A549 (cell line): ENCODE data around the gene CSMD2.

Experiments
- CEBPB ChIP-seq, 2 experiments: fragments of >200 bp in 1 of 2; sonication (Bioruptor Twin) in 1 of 2; formaldehyde crosslinking in 1 of 2; IDR thresholded peaks; 2 replicates each; pipeline ENCODE4 v1.6.1; 2012 to 2016
- EP300 ChIP-seq, 2 experiments: fragments of >200 bp; sonication (Bioruptor Twin); formaldehyde crosslinking; IDR thresholded peaks; 2 replicates in 1 of 2; 3 replicates in 1 of 2; pipeline ENCODE4 v1.6.1; 2016 to 2017
- ESRRA ChIP-seq: fragments of 150-350 bp; IDR thresholded peaks from 2 replicates; pipeline ENCODE4 v1.6.1; 2014; ENCODE audit warnings: mild to moderate bottlenecking, low read length, borderline replicate concordance
- JUN ChIP-seq, 2 experiments: fragments of >200 bp; sonication (Bioruptor Twin); formaldehyde crosslinking; IDR thresholded peaks; 2 replicates in 1 of 2; 3 replicates in 1 of 2; pipeline ENCODE4 v1.6.1; 2016 to 2017
- MAFK ChIP-seq: fragments of 450-650 bp; IDR thresholded peaks from 2 replicates; pipeline ENCODE4 v1.6.1; 2014; ENCODE audit not compliant: partially characterized antibody
- POLR2A ChIP-seq: IDR thresholded peaks from 2 replicates; pipeline ENCODE4 v1.6.1; 2012; ENCODE audit warnings: mild to moderate bottlenecking, low read length
- RAD21 ChIP-seq, 2 experiments: fragments of >200 bp in 1 of 2; sonication (Bioruptor Twin) in 1 of 2; formaldehyde crosslinking in 1 of 2; IDR thresholded peaks in 1 of 2; conservative IDR thresholded peaks in 1 of 2; 2 replicates in 1 of 2; 3 replicates in 1 of 2; pipeline ENCODE4 v1.6.1; 2012 to 2018; ENCODE audit warnings: inconsistent platforms in 1 of 2
- ZFP36 ChIP-seq: fragments of 450-650 bp; IDR thresholded peaks from 2 replicates; pipeline ENCODE4 v1.6.1; 2014; ENCODE audit warnings: borderline replicate concordance; ENCODE audit not compliant: partially characterized antibody
- TF ChIP-seq, protein P1 (sequence below): fragments of 250-450 bp; sonication (Bioruptor Pico); IDR thresholded peaks from 2 replicates; pipeline ENCODE4 v1.5.0; 2021; ENCODE audit warnings: mild to moderate bottlenecking, moderate library complexity, borderline replicate concordance
- TF ChIP-seq, protein P2 (sequence below): fragments of 450-650 bp; IDR thresholded peaks from 2 replicates; pipeline ENCODE4 v1.6.1; 2014; ENCODE audit warnings: antibody characterized with exemption
- TF ChIP-seq, protein P3 (sequence below): IDR thresholded peaks from 2 replicates; pipeline ENCODE4 v1.6.1; 2012
- TF ChIP-seq, protein P4 (sequence below): fragments of >200 bp; sonication (Bioruptor Twin); formaldehyde crosslinking; IDR thresholded peaks from 3 replicates; pipeline ENCODE4 v1.5.1; 2016
- TF ChIP-seq, protein P5 (sequence below): fragments of >200 bp; sonication (Bioruptor Twin); formaldehyde crosslinking; IDR thresholded peaks from 2 replicates; pipeline ENCODE4 v1.6.1; 2016
- TF ChIP-seq, protein P6 (sequence below): fragments of 200-600 bp; sonication (generic); IDR thresholded peaks from 2 replicates; pipeline ENCODE4 v1.6.1; 2016; ENCODE audit warnings: antibody characterized with exemption, mild to moderate bottlenecking, moderate library complexity

DNA sequence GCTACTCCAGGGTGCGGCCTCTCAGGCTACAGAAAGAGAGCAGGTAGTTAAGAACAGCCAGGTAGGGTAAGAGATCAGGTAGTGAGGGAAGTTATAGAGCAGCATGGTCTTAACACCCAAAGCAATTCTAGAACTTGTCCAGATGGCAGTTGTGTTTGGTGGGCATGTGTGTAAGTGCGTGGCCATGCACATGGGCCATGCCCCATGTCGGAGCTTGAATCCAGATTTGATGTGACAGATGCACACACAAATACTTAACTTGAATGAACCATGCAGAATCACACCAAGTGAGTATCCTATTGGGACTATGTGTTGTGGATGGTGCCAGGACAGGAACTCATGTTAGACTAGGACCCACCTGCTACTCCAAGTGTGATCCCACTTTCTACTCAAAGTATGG is 446.8 kb downstream of the CSMD2 start:
- TF ChIP-seq, protein P1, sequence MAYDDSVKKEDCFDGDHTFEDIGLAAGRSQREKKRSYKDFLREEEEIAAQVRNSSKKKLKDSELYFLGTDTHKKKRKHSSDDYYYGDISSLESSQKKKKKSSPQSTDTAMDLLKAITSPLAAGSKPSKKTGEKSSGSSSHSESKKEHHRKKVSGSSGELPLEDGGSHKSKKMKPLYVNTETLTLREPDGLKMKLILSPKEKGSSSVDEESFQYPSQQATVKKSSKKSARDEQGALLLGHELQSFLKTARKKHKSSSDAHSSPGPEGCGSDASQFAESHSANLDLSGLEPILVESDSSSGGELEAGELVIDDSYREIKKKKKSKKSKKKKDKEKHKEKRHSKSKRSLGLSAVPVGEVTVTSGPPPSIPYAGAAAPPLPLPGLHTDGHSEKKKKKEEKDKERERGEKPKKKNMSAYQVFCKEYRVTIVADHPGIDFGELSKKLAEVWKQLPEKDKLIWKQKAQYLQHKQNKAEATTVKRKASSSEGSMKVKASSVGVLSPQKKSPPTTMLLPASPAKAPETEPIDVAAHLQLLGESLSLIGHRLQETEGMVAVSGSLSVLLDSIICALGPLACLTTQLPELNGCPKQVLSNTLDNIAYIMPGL (CRISPR knock-in tag): no peak
- TF ChIP-seq, protein P2, sequence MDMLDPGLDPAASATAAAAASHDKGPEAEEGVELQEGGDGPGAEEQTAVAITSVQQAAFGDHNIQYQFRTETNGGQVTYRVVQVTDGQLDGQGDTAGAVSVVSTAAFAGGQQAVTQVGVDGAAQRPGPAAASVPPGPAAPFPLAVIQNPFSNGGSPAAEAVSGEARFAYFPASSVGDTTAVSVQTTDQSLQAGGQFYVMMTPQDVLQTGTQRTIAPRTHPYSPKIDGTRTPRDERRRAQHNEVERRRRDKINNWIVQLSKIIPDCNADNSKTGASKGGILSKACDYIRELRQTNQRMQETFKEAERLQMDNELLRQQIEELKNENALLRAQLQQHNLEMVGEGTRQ: no peak
- no peak for TF ChIP-seq MAFK
- TF ChIP-seq ESRRA: no peak
- TF ChIP-seq, protein P3, sequence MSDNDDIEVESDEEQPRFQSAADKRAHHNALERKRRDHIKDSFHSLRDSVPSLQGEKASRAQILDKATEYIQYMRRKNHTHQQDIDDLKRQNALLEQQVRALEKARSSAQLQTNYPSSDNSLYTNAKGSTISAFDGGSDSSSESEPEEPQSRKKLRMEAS: no peak
- no peak for TF ChIP-seq JUN (IDR thresholded peaks at IDR 0.05)
- TF ChIP-seq, protein P4, sequence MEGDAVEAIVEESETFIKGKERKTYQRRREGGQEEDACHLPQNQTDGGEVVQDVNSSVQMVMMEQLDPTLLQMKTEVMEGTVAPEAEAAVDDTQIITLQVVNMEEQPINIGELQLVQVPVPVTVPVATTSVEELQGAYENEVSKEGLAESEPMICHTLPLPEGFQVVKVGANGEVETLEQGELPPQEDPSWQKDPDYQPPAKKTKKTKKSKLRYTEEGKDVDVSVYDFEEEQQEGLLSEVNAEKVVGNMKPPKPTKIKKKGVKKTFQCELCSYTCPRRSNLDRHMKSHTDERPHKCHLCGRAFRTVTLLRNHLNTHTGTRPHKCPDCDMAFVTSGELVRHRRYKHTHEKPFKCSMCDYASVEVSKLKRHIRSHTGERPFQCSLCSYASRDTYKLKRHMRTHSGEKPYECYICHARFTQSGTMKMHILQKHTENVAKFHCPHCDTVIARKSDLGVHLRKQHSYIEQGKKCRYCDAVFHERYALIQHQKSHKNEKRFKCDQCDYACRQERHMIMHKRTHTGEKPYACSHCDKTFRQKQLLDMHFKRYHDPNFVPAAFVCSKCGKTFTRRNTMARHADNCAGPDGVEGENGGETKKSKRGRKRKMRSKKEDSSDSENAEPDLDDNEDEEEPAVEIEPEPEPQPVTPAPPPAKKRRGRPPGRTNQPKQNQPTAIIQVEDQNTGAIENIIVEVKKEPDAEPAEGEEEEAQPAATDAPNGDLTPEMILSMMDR: no peak
- TF ChIP-seq ZFP36: no peak
- TF ChIP-seq CEBPB (IDR thresholded peaks at IDR 0.05): no peak
- TF ChIP-seq EP300 (IDR thresholded peaks at IDR 0.05): no peak
- TF ChIP-seq, protein P5, sequence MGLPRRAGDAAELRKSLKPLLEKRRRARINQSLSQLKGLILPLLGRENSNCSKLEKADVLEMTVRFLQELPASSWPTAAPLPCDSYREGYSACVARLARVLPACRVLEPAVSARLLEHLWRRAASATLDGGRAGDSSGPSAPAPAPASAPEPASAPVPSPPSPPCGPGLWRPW: no peak
- TF ChIP-seq POLR2A: no peak
- TF ChIP-seq, protein P6, sequence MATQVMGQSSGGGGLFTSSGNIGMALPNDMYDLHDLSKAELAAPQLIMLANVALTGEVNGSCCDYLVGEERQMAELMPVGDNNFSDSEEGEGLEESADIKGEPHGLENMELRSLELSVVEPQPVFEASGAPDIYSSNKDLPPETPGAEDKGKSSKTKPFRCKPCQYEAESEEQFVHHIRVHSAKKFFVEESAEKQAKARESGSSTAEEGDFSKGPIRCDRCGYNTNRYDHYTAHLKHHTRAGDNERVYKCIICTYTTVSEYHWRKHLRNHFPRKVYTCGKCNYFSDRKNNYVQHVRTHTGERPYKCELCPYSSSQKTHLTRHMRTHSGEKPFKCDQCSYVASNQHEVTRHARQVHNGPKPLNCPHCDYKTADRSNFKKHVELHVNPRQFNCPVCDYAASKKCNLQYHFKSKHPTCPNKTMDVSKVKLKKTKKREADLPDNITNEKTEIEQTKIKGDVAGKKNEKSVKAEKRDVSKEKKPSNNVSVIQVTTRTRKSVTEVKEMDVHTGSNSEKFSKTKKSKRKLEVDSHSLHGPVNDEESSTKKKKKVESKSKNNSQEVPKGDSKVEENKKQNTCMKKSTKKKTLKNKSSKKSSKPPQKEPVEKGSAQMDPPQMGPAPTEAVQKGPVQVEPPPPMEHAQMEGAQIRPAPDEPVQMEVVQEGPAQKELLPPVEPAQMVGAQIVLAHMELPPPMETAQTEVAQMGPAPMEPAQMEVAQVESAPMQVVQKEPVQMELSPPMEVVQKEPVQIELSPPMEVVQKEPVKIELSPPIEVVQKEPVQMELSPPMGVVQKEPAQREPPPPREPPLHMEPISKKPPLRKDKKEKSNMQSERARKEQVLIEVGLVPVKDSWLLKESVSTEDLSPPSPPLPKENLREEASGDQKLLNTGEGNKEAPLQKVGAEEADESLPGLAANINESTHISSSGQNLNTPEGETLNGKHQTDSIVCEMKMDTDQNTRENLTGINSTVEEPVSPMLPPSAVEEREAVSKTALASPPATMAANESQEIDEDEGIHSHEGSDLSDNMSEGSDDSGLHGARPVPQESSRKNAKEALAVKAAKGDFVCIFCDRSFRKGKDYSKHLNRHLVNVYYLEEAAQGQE: no peak
- no peak for TF ChIP-seq RAD21 (conservative IDR thresholded peaks at IDR 0.05 in 1 of 2, IDR thresholded peaks at IDR 0.05 in 1 of 2)
